H1 (cell line): ENCODE results near the gene AMH. TPM values are rescaled to one million over a fixed set of nuclear protein-coding genes. Genes with fewer than 3 reads are reported as not detected.
A peak's percentile ranks its signal among the peaks of the same experiment; 100 is the strongest.

Experiments used
- ASH2L ChIP-seq: fragments of 200-600, 300-600 bp; sonication (generic); IDR thresholded peaks from one replicate; pipeline ENCODE4 v1.7.1; 2017; ENCODE audit warnings: low read length
- ATF2 ChIP-seq: IDR thresholded peaks from 2 replicates; pipeline ENCODE4 v1.6.1; 2012; ENCODE audit warnings: low read length, inconsistent platforms
- ATF3 ChIP-seq: IDR thresholded peaks from 2 replicates; pipeline ENCODE4 v1.6.1; 2011; ENCODE audit warnings: low read depth, mild to moderate bottlenecking, low read length; ENCODE audit not compliant: insufficient read depth
- CEBPB ChIP-seq: IDR thresholded peaks from 2 replicates; pipeline ENCODE4 v1.6.1; 2012; ENCODE audit warnings: low read depth, low read length
- E2F6 ChIP-seq: IDR thresholded peaks from 2 replicates; pipeline ENCODE4 v1.6.1; 2012; ENCODE audit warnings: inconsistent platforms
- HDAC2 ChIP-seq, 2 experiments: fragments of 300-600 bp in 1 of 2; sonication (generic) in 1 of 2; IDR thresholded peaks; 2 replicates each; pipeline ENCODE4 v1.6.1; 2011 to 2012; ENCODE audit warnings: low read depth in 2 of 2, low read length in 2 of 2, mild to moderate bottlenecking in 2 of 2, moderate library complexity in 2 of 2, borderline replicate concordance in 1 of 2, inconsistent platforms in 1 of 2
- KDM4A ChIP-seq: IDR thresholded peaks from one replicate; pipeline ENCODE4 v1.7.1; 2012; ENCODE audit warnings: low read depth, mild to moderate bottlenecking, moderate library complexity, low read length, inconsistent platforms; ENCODE audit not compliant: severe bottlenecking
- NANOG ChIP-seq: IDR thresholded peaks from 2 replicates; pipeline ENCODE4 v1.6.1; 2011; ENCODE audit warnings: low read length, low read depth, mild to moderate bottlenecking, inconsistent platforms; ENCODE audit not compliant: insufficient read depth, poor library complexity, severe bottlenecking
- POLR2A ChIP-seq, 2 experiments: IDR thresholded peaks; 1 replicate in 1 of 2; 2 replicates in 1 of 2; pipeline ENCODE4 v1.6.1; 2011; ENCODE audit warnings: low read depth in 2 of 2, low read length in 2 of 2, mild to moderate bottlenecking in 2 of 2; ENCODE audit errors: control extremely low read depth in 1 of 2
- RAD21 ChIP-seq, 2 experiments: IDR thresholded peaks in 1 of 2; conservative IDR thresholded peaks in 1 of 2; 2 replicates each; pipeline ENCODE4 v1.6.1; 2011; ENCODE audit warnings: low read depth in 2 of 2, low read length in 2 of 2, improper control_type of control experiment in 1 of 2, inconsistent platforms in 1 of 2, mild to moderate bottlenecking in 1 of 2, moderate library complexity in 1 of 2
- RBBP5 ChIP-seq: IDR thresholded peaks from 2 replicates; pipeline ENCODE4 v1.7.1; 2012; ENCODE audit warnings: low read depth, mild to moderate bottlenecking, inconsistent platforms, low read length, moderate library complexity, borderline replicate concordance
- RFX5 ChIP-seq: IDR thresholded peaks from 2 replicates; pipeline ENCODE4 v1.6.1; 2011; ENCODE audit warnings: low read depth, low read length, improper control_type of control experiment, borderline replicate concordance
- RXRA ChIP-seq: IDR thresholded peaks from 2 replicates; pipeline ENCODE4 v1.6.1; 2011; ENCODE audit warnings: low read depth, mild to moderate bottlenecking, low read length, moderate library complexity; ENCODE audit not compliant: insufficient read depth
- SUZ12 ChIP-seq: fragments of 200-600 bp; sonication (generic); IDR thresholded peaks from 2 replicates; pipeline ENCODE4 v1.6.1; 2012; ENCODE audit warnings: mild to moderate bottlenecking, inconsistent platforms, low read length, moderate library complexity, mixed read lengths
- TAF1 ChIP-seq: IDR thresholded peaks from 2 replicates; pipeline ENCODE4 v1.6.1; 2011; ENCODE audit warnings: mild to moderate bottlenecking, low read depth, low read length
- TAF7 ChIP-seq: optimal IDR thresholded peaks from 2 replicates; pipeline ENCODE3; 2011; ENCODE audit warnings: low read depth, mild to moderate bottlenecking, inconsistent platforms, low read length, moderate library complexity, borderline replicate concordance
- TBP ChIP-seq: IDR thresholded peaks from 2 replicates; pipeline ENCODE4 v1.6.1; 2011; ENCODE audit warnings: low read depth, low read length, improper control_type of control experiment
- TCF12 ChIP-seq: IDR thresholded peaks from 2 replicates; pipeline ENCODE4 v1.6.1; 2011; ENCODE audit warnings: low read depth, mild to moderate bottlenecking, low read length
- TEAD4 ChIP-seq: IDR thresholded peaks from 2 replicates; pipeline ENCODE4 v1.6.1; 2012; ENCODE audit warnings: low read depth, low read length, inconsistent platforms, mixed read lengths
- YY1 ChIP-seq: IDR thresholded peaks from 2 replicates; pipeline ENCODE4 v1.6.1; 2011; ENCODE audit warnings: low read depth, mild to moderate bottlenecking, low read length
- polyA plus RNA-seq, 7 experiments: library from polyadenylated mRNA; depleted of rRNA in 3 of 7; stranded (reverse) in 5 of 7; unstranded in 2 of 7; fragments of >200 nt in 5 of 7; fragments of 200-250 nt in 2 of 7; gene quantifications; 1 replicate in 5 of 7; 2 replicates in 1 of 7; 4 replicates in 1 of 7; pipeline versions ENCODE4 v1.2.1 to v1.2.3, GENCODE V29; 2011 to 2013; ENCODE audit warnings: missing spikeins in 2 of 7, mixed read lengths in 2 of 7
- total RNA-seq: library from RNA; stranded (reverse); fragmentation: NEBNext Ultra II Directional; extraction: Animal tissue kit (Norgen Biotek cat#: 25700); gene quantifications from 2 replicates; pipeline ENCODE4 v1.2.1, GENCODE V29; 2021

The AMH gene
- total and polyA plus RNA-seq, 2 of the 8 experiments (the other 6 are each of a cell fraction or from before 2014, with no cell fraction given), result 10.5 to 15.4 TPM

GRCh38 chr19:2253106-2254063 lies 4.3 kb downstream of the AMH start (continued):
- TF ChIP-seq NANOG, result no peak
- peak; percentile 30 to 50; a peak in 3 of 4 replicates for TF ChIP-seq RAD21 (IDR thresholded peaks at IDR 0.05 in 1 of 2, conservative IDR thresholded peaks at IDR 0.05 in 1 of 2; ENCODE audit: low read depth in 2 of 2, low read length in 2 of 2)
- no peak for TF ChIP-seq POLR2A (IDR thresholded peaks at IDR 0.05; ENCODE audit: control extremely low read depth in 1 of 2, low read depth in 2 of 2, low read length in 2 of 2)
- no peak for TF ChIP-seq TAF7
- no peak for TF ChIP-seq HDAC2 (IDR thresholded peaks at IDR 0.05; ENCODE audit: borderline replicate concordance in 1 of 2, low read depth in 2 of 2, low read length in 2 of 2)
- TF ChIP-seq TEAD4, result no peak
- no peak for TF ChIP-seq RBBP5
- peak; percentile 43; the same call in 1 of the 2 replicates for TF ChIP-seq SUZ12
- no peak for TF ChIP-seq TAF1
- no peak for TF ChIP-seq YY1
- TF ChIP-seq RFX5, result no peak
- no peak for TF ChIP-seq ATF2
- no peak; the same call in 1 of the 2 replicates for TF ChIP-seq TBP
- TF ChIP-seq RXRA, result no peak
- TF ChIP-seq E2F6, result peak; percentile 78; the same call in 1 of the 2 replicates
- peak; percentile 65 for TF ChIP-seq KDM4A
- no peak for TF ChIP-seq ATF3
- no peak for TF ChIP-seq CEBPB
- TF ChIP-seq TCF12, result no peak
- no peak for TF ChIP-seq ASH2L
